HepG2 (cell line): Measurements from ENCODE around the gene SLC17A9.

ENCODE experiments used
- MAFK ChIP-seq, 2 experiments: IDR thresholded peaks in 1 of 2; conservative IDR thresholded peaks in 1 of 2; 2 replicates each; pipeline ENCODE4 v1.6.1; 2011; ENCODE audit warnings: improper control_type of control experiment in 2 of 2, low read length in 2 of 2
- NFRKB ChIP-seq: fragments of 450-650 bp; IDR thresholded peaks from 2 replicates; pipeline ENCODE4 v1.6.1; 2017
- ZNF616 ChIP-seq: sonication (generic); formaldehyde crosslinking; IDR thresholded peaks from 2 replicates; pipeline ENCODE4 v1.5.0; 2020; ENCODE audit warnings: low read depth, mild to moderate bottlenecking, missing genetic modification reagents
- ZNF740 ChIP-seq: sonication (generic); formaldehyde crosslinking; IDR thresholded peaks from 2 replicates; pipeline ENCODE4 v1.4.0; 2020; ENCODE audit warnings: missing genetic modification reagents
- ZZZ3 ChIP-seq: sonication (generic); formaldehyde crosslinking; IDR thresholded peaks from 2 replicates; pipeline ENCODE4 v1.4.0; 2020; ENCODE audit warnings: missing genetic modification reagents, mild to moderate bottlenecking, borderline replicate concordance

- TF ChIP-seq ZNF740 (CRISPR knock-in tag) (no peak), ZZZ3 (CRISPR knock-in tag) (no peak), NFRKB (no peak), MAFK (conservative IDR thresholded peaks at IDR 0.05 in 1 of 2, IDR thresholded peaks at IDR 0.05 in 1 of 2; ENCODE audit: low read length in 2 of 2) (no peak), ZNF616 (CRISPR knock-in tag) (no peak)
Measured at GRCh38 chr20:63014710-63015109, 62.2 kb downstream of the SLC17A9 start.
